ENCODE results near the gene ARID5A.
A peak's percentile ranks its signal among the peaks of the same experiment; 100 is the strongest.
"Not testable (repeated sequence)": the region's sequence is repeated elsewhere in the genome, so short reads cannot be mapped to it uniquely, and the experiment has no call there.

ARID5A gene

GRCh38 chr2:96542357-96542977 is 5.9 kb downstream of the ARID5A start:
- no peak for DNase-seq

- no peak for DNase-seq
Observed at GRCh38 chr2:96546321-96546720, 9.8 kb downstream of the ARID5A start.

GRCh38 chr2:96546797-96547196 is 10.2 kb downstream of the ARID5A start:
- DNase-seq = no peak

- DNase-seq = no peak
Observed at GRCh38 chr2:96547203-96547641, 10.7 kb downstream of the ARID5A start.

- DNase-seq = no peak
Observed at GRCh38 chr2:96547731-96548171, 11.2 kb downstream of the ARID5A start.

GRCh38 chr2:96548558-96549465 is 12.3 kb downstream of the ARID5A start:
- DNase-seq = no peak

GRCh38 chr2:96549466-96549785 is 12.9 kb downstream of the ARID5A start:
- no peak for DNase-seq

- DNase-seq = no peak
Observed at GRCh38 chr2:96549967-96550786, 13.6 kb downstream of the ARID5A start.

GRCh38 chr2:96550787-96551604 is 14.4 kb downstream of the ARID5A start:
- no peak for DNase-seq

- DNase-seq = no peak
Observed at GRCh38 chr2:96551605-96552314, 15.2 kb downstream of the ARID5A start.

GRCh38 chr2:96552315-96553175 is 16.0 kb downstream of the ARID5A start:
- DNase-seq = no peak

GRCh38 chr2:96553176-96553956 is 16.8 kb downstream of the ARID5A start:
- DNase-seq = no peak

GRCh38 chr2:96553957-96554292 is 17.4 kb downstream of the ARID5A start:
- not testable (repeated sequence) for DNase-seq

GRCh38 chr2:96554293-96555145 is 18.0 kb downstream of the ARID5A start:
- peak; percentile 71 for DNase-seq

- DNase-seq = no peak
Observed at GRCh38 chr2:96555146-96555610, 18.6 kb downstream of the ARID5A start.

- DNase-seq = peak; percentile 49
Observed at GRCh38 chr2:96556441-96557330, 20.1 kb downstream of the ARID5A start.

GRCh38 chr2:96557421-96557820 is 20.9 kb downstream of the ARID5A start:
- not testable (repeated sequence) for DNase-seq

- no peak for DNase-seq
Observed at GRCh38 chr2:96558061-96558460, 21.5 kb downstream of the ARID5A start.

Measured in stimulated activated CD4-positive, alpha-beta T cell treated with anti-CD3 and anti-CD28 coated beads, Interleukin-4, amount 100 ng/mL, for 1 hour (primary cell).